HG02678 (cell line): ENCODE measurements around the gene EMC9.

Source experiments
- ATAC-seq: cut with Tn5 transposase; IDR thresholded peaks from one replicate; pipeline ENCODE4 v1.9.1; 2021; ENCODE audit warnings: mild to moderate bottlenecking, moderate library complexity; ENCODE audit not compliant: unreplicated experiment

The EMC9 gene

DNA sequence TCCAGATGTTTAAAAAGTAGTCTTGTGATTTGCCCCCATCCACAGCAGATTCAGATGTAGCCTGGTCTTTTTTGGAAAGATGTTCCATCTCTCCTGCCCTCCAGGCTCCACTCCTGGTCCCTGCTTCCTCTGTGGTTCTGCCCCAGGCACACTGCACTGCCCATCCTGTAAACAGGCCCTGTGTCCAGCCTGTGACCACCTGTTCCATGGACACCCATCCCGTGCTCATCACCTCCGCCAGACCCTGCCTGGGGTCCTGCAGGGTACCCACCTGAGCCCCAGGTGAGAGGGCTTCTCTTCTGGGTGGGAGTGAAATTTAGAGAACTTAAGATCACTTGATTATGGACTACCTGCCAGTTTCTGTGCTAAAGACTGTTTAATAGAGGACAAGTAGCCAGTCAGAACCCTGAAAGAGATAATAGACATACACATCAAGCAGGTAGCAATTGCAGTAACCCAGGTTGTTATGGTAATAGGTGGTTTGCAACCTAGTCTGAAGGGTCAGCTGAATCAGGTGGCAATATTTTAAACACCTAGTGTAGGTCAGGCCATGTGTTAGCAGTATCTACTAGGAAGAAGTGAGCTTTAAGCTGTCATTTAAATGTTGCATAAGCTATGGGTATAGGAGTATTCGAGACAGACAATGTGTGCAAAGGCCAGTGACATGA, 8.0 kb upstream of the EMC9 start:
- no peak for ATAC-seq

DNA sequence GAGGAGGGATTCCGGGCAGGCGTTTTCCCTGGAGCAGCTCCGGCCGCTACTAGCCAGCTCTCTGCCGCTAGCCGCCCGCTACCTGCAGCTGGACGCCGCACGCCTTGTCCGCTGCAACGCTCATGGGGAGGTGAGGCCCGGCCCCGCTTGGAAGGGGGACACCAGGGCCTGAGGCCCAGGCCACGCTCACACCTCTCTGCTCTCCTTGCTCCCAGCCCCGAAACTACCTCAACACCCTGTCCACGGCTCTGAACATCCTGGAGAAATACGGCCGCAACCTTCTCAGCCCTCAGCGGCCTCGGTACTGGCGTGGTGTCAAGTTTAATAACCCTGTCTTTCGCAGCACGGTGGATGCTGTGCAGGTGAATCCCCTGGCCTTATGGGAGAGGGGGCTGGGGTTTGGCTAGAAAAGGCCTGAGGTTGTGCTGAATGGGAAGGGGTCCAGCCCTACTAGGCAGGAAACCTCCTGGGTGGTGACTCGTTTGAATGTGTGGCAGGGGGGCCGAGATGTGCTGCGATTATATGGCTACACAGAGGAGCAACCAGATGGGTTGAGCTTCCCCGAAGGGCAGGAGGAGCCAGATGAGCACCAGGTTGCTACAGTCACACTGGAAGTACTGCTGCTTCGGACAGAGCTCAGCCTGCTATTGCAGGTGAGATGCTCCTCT, 6.5 kb upstream of the EMC9 start:
- no peak for ATAC-seq

DNA sequence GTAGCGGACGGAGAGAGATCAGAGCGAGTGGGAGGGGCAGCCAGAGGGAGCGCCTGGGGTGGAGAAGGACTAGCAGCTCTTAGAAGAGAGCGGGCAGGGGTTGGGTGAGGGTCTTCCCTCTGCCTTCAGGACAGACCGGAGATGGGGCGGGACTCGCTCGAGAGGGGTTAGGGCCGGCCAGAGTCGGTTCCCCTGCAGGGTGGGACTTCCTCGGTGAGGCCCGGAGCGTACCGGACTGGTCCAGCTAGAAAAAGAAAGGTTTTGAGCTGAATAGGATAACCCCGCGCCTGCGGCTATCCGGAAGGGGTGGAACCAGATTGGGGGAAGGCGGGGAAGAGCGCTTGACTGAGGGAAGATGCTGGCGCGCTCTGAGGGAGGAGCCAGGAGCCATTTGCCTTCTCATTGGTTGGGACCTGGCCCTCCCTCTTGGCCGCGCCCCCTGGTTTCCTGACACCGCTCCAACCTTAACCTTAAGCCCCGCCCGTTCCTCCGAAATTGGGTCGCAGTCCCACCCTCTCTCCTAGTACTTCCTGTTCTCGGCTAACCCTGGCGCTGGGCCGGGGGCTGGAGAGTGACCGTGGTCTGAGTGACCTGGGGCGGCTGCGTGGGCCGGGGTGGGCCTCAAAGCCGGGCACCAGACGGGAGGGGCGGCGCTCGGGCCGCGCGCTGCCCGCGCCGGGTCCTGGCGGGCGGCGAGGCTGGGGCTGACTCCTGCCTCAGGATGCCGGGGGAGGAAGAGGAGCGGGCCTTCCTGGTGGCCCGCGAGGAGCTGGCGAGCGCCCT, 5.8 kb upstream of the EMC9 start, which contains the start of gene RNF31:
TSS of gene RNF31 (plus strand) at position 521 of the 783 bp plus-strand sequence. CDS start at position 722, 201 bp downstream.
- ATAC-seq = peak; percentile 84

DNA sequence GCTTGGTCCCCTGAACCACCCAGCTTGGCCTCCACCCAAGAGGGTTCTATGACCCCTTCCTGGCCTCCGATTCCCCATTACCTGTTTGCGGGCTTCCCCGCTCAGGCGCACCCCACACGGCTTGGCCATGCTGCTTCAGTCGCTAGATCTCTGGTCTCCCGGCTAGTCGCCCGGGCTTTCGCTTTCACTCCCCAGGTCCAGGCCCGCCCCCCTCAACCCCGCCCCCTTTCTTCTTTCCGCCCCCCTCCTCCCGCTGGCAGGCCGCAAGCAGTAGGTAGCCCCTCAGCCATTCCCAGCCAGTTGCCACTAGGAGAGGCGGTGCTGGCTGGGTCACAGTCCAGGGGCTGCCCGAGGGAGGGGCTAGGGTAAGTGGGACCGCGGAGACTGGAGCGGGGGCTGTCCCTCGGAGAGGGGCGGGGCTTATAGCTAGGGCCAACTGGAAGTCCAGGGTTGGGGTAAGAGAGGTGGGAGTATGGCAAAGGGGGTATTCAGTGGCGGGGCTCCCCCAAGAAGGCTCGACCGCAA, 5.1 kb upstream of the EMC9 start, which contains the start of gene PSME2:
TSS of gene PSME2 (minus strand) at position 158 of the 525 bp plus-strand sequence. CDS start at position 129, 29 bp downstream.
- peak; percentile 59 for ATAC-seq

DNA sequence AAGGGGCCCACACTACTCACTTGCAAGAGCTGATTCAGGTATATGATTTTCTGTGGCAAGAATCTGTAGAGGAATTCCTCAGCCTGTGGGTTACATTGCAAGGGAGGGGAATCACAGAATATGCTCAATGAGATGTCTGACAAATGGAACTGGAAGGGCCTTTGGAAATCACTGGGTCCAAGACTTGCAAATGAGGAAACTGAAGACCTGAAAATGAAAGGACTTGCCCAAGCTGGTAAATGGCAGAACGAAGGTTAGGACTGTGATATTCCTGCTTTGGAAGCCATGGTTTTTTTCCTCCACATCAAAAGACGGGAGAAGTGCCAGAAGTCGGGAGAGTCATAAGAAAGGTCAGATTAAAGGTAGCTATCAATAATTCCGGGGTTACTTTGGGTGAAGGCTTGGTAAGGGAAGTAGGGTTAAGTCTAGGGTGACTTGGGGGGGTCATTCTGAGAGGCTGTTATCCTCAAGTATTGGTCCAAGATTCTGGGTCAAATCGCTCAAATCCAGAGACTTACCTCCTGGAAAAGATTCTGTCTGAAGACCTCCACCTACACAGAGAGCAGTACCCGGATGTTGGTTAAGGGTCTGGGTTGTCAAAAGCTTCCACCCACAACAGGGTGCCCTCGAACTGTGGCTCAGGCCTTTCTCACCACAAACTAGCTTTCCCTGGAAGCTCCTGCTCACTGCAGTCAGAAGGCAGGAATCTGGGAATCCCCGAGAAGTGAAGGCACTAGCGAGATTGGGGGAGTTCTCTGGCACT, 4.5 kb upstream of the EMC9 start:
- ATAC-seq = no peak

DNA sequence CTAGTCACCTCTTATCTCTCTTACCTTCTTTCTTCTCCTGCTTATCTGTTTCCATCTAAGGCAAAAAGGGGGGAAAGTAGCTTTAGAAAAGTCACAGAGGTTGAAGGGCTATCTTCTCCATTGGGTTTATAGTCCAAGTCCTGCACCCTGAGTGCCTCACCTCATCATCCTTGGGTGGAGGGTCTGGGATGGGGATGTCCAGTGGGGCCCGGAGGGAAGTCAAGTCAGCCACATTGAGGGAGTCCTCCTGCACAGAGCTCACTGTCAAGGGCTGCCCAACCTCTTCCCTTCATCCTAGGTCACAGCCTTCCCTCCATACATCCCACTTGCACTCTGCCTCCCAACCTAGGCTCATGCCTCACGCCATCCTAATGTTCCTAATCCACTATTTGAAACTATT, 3.8 kb upstream of the EMC9 start:
- no peak for ATAC-seq

DNA sequence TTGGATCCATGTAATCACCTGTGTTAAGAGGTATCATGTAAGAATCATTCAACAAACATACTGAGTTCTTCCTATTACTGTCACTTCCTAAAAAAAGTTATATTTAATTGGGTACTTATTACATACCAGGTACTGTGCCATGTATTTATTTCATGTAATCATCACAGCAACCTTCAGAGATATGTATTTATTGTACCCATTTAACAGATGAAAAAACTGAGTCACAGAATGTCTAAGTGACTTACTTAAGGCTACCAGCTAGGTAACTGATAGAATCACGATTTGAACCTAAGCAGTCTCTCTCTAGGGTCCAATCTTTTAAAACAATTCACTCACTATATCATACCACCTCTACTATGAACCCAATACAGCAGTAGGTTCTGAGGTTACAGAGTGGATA, 3.1 kb upstream of the EMC9 start:
- no peak for ATAC-seq

DNA sequence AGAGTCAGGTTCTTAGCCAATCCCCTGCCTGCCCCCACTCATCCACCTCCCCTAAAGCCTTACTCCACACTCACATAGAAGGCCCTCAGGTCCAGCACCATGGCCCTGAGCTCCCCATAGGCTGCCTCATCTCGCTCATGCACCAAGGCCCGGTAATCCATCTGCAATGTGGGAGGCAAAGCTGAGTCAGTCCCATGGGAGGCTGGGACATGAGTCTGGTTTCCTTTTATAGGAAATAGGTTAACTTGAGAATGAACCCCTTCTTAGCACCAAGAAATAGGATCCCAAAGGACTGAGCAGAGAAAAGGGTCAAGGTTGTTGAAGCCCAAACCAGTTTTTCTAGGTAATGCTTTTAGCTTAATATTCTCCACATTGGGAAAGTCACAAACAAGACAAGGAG, 2.1 kb upstream of the EMC9 start:
- ATAC-seq = no peak

DNA sequence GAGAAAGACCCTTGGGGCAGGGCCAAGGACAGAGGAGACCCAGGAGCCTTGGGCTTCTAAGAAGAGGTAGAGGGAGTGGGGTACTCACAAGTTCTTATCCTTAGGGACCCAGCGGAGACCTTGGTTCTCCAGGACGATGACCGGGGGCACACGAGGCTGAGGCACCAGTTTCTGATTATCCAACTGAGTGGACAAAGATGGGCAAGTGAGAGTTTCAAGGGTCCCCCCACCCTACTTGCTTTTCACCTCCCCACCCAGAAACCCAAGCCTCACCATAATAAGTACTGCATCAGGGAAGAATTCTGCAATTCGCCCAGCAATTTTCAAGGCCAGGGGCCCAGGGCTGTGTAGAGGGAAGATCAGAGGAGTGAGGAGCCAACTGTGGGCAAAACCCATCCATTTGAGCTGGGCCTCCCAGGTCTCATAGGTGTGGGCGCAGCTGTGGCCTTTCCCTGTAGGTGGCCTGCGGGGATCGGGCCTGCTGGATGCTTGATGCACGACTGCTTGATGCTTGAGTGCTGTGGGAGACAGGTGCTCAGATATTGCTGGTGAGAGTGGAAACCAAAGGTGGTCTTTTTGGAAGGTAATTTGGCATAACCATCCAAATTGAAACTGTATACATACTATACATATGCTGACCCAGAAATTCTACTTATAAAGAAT, 2.0 kb downstream of the EMC9 start:
- no peak for ATAC-seq

DNA sequence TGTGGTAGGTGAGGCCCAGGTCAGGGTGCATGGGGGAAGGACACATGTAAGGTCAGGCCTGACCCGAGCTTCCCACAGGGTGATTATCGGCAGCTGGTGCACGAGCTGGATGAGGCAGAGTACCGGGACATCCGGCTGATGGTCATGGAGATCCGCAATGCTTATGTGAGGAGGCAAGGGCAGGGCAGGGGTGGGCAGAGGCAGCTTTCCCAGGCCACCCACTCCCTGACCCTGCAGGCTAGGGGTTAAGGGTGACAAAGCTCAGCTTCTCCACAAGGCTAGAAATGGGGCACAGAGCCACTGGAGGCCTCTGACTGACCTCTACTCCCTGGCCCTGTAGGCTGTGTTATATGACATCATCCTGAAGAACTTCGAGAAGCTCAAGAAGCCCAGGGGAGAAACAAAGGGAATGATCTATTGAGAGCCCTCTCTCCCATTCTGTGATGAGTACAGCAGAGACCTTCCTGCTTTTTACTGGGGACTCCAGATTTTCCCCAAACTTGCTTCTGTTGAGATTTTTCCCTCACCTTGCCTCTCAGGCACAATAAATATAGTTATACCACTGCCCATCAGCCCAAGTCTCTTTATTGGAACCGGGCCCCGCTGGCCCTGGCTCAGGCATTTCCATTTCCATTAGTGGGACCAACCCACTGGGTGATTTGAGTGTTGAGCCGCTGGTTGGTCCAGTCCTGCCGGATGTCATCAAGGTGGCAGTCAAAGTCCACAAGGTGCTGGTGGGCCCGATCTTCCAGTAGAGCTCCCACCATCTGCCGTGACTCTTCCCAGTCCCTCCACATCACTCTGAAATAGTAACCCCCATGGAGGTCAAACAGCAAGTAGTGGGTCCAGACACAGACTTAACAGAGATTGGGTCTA, 2.8 kb downstream of the EMC9 start:
- ATAC-seq = no peak

DNA sequence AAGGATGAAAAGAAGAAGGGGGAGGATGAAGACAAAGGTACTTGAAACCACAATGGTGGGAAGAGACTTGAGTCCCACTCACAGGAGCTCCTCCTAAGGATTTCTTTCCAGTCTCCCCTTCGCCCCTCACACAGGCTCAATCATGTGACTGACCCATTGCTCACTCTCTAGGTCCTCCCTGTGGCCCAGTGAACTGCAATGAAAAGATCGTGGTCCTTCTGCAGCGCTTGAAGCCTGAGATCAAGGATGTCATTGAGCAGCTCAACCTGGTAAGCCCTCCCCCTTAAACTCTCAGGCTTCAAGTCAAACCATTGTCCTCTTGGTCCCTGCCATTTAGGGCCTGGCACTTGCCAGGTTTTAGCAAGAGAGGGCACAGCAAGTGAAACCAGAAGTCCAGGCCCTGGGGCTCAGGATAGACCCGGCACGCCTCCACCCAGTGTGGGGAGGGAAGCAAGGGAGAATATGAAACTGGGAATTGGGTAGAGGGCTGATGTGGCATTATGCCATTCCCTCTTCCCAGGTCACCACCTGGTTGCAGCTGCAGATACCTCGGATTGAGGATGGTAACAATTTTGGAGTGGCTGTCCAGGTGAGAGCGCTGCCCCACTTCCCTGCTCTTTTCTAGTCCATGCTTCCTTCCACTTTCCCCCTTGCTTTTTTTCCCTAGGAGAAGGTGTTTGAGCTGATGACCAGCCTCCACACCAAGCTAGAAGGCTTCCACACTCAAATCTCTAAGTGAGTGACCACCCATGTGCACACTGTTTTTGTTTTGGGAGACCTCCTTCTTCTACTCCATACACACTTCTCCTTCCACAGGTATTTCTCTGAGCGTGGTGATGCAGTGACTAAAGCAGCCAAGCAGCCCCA, 3.6 kb downstream of the EMC9 start:
- no peak for ATAC-seq

DNA sequence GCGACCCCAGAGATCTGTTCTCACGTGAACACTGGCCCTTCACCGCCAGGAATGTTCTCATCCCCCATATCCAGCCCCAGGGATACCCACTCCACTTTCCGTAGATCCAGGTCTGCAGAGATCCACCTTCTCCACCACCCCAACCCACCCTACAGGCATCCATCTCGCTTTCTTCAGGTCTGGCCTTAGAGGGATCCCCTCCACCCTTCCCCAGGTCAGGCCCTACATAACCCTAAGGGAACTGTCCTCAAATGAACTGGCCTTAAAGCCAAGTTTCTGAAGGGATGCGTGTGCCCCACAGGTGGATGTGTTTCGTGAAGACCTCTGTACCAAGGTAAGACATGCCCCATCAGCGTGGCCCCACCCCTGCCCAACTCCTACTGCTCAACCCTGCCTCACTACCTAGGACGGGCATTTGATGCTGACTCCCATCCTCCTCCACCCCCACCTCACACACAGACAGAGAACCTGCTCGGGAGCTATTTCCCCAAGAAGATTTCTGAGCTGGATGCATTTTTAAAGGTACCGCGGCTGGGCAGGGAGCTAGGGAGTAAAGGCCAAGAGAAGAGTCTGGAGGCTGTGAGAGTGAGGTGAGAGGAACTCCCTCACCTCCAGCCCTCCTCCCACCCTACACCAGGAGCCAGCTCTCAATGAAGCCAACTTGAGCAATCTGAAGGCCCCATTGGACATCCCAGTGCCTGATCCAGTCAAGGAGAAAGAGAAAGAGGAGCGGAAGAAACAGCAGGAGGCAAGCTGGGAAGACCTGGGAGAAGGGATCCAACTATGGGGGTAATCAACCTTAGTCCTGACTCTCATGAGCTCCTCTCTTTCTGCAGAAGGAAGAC, 4.5 kb downstream of the EMC9 start:
- ATAC-seq = no peak

DNA sequence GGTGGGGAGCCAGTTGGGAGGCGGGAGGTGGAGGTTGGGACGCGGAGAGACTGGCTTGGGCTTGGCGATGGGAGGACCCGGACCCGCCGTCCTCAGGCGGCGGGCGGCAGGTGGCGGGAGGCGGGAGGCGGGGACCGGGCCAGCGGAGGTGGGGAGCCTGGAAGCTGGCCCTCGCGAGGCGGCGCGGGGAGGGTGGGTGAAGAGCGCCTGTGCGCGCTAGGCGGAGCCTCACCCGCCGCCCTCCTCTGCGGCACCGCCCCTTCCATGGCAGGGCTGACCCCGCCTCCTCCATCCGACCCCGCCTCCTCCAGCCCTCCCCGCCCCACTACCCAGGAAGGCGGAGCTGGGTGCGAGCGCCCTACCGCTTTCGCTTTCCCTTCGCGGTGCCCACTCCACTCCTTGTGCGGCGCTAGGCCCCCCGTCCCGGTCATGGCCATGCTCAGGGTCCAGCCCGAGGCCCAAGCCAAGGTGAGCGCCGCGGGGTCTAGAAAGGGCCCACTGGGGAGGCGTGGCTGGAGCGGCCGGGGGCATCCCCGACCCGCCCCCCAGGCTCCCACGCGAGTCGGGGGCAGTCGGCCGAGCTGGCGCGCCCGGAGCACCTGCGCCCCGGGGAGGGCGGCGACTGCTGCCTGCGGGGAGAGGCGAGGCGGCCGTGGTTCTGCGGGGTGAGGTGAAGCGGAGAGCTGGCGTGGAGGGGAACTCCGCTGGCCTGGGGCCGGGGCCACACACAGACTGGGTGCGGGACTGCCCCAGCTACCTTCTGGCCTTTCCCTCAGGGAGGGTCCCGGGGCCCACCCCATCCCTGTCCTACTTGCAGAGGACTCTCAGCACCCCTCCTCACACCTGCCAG, 5.3 kb downstream of the EMC9 start, which contains the start of gene PSME1:
TSS of gene PSME1 (plus strand) at position 361 of the 850 bp plus-strand sequence. CDS start at position 430, 69 bp downstream.
- peak; percentile 90 for ATAC-seq

DNA sequence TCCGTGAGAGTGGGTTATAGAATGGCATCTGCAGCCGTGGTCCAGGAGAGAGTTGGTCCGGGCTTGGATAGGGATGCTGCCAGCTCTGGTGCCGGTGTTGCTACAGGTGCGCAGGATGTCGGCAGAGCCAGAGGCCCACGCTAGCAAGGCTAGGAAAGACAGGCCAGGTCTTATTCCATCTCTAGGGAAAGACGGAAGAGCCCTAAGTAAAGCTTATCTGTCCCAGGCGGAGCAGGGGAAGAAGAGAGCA, 5.9 kb downstream of the EMC9 start:
- ATAC-seq = no peak

DNA sequence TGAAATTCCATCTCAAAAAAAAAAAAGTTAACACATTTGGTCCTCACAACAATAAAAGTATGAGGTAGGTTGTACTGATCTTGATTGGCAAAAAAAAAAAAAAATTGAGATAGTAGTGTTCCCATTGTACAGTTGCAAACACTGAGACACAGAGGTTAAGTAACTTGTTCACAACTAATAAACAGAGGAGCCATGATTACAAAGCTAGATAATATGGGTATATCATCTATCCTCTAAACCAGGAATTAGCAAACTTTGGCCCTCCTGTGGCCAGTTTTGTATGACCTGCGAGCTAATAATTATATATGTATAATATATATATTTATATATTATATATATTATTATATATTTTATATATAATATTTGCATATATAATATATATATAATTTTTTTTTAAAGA, 7.7 kb downstream of the EMC9 start:
- no peak for ATAC-seq

DNA sequence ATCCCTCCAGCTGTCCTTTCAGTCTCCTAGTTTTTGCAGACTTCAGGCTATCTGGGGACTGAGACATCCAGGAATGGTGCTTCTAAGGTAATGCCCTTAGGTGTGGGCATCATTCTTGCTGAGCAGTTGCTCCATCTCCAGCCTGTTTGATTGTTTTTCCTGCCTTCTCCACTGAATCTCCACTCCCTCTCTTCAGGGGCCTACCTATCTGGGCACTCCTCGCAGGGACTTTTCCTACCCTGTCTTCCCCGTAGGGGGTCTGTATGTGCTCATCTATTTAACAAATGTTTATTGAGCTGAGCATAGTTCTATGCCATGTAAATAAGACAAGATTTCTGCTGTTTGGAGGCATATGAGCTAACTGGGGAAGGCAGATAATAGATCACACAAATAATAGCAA, 8.4 kb downstream of the EMC9 start:
- ATAC-seq = no peak
